Activated T-cell treated with anti-CD3 and anti-CD28 coated beads, Interleukin-2, amount 50 U/mL, for 4 hours (primary cell): Measurements from ENCODE around the gene TMEM212. TPM values are rescaled to one million over a fixed set of nuclear protein-coding genes. Genes with fewer than 3 reads are reported as not detected.

ENCODE experiments used
- ATAC-seq, 2 donors: fragments of 200-7000 bp; cut with Tn5 transposase; one replicate each; pipeline ENCODE4 v1.10.0; 2021
- DNase-seq: peaks from one replicate; pipeline ENCODE4 v3.0.0-alpha.2; 2020
- H3K27me3 Mint-ChIP-seq: one replicate; pipeline ENCODE4 v1.8.0; 2021; ENCODE audit warnings: low read depth, mixed read lengths
- H3K36me3 Mint-ChIP-seq: one replicate; pipeline ENCODE4 v1.8.0; 2022; ENCODE audit warnings: mixed read lengths; ENCODE audit not compliant: insufficient read depth
- H3K4me1 Mint-ChIP-seq: one replicate; pipeline ENCODE4 v1.8.0; 2021; ENCODE audit warnings: low read depth, mixed read lengths
- H3K4me3 Mint-ChIP-seq: one replicate; pipeline ENCODE4 v1.8.0; 2021; ENCODE audit warnings: mild to moderate bottlenecking, moderate library complexity, mixed read lengths
- H3K9me3 Mint-ChIP-seq: one replicate; pipeline ENCODE4 v1.8.0; 2021; ENCODE audit warnings: mixed read lengths
- total RNA-seq, 3 donors: library from RNA; stranded (reverse); gene quantifications; one replicate each; pipeline ENCODE4 v1.2.1, GENCODE V29; 2021

Gene TMEM212
- total RNA-seq, 3 donors from 2014 or later = not detected

- no peak for DNase-seq
- Mint-ChIP-seq H3K36me3 (no peaks in the 10 kb centered on the region), H3K9me3 (no peaks in the 10 kb centered on the region), H3K27me3 (peaks cover 9% of the 10 kb centered on the region), H3K4me3 (no peak overlapping the region), H3K4me1 (peaks cover 11% of the 10 kb centered on the region)
- no peak for ATAC-seq
Measured at GRCh38 chr3:171822431-171823106, 20.6 kb upstream of the TMEM212 start.

- DNase-seq = no peak
- no peak for ATAC-seq
- no peaks in the 10 kb centered on the region for H3K9me3 Mint-ChIP-seq
- no peak overlapping the region for H3K4me3 Mint-ChIP-seq
- H3K27me3 Mint-ChIP-seq = peaks cover 11% of the 10 kb centered on the region
- H3K4me1 Mint-ChIP-seq = peaks cover 17% of the 10 kb centered on the region
- H3K36me3 Mint-ChIP-seq = no peaks in the 10 kb centered on the region
Measured at GRCh38 chr3:171824116-171824515, 19.0 kb upstream of the TMEM212 start.

- Mint-ChIP-seq H3K9me3 (no peaks in the 10 kb centered on the region), H3K4me1 (peaks cover 17% of the 10 kb centered on the region), H3K4me3 (no peak overlapping the region), H3K36me3 (no peaks in the 10 kb centered on the region), H3K27me3 (peaks cover 11% of the 10 kb centered on the region)
- DNase-seq = no peak
- no peak for ATAC-seq
Measured at GRCh38 chr3:171824824-171825221, 18.3 kb upstream of the TMEM212 start.

GRCh38 chr3:171825222-171825828 is 17.8 kb upstream of the TMEM212 start:
- H3K9me3 Mint-ChIP-seq = no peaks in the 10 kb centered on the region
- peaks cover 17% of the 10 kb centered on the region for H3K4me1 Mint-ChIP-seq
- no peak for DNase-seq
- H3K27me3 Mint-ChIP-seq = peaks cover 11% of the 10 kb centered on the region
- no peak for ATAC-seq
- no peaks in the 10 kb centered on the region for H3K36me3 Mint-ChIP-seq
- H3K4me3 Mint-ChIP-seq = no peak overlapping the region

GRCh38 chr3:171827385-171827784 is 15.8 kb upstream of the TMEM212 start:
- DNase-seq = no peak
- no peaks in the 10 kb centered on the region for H3K9me3 Mint-ChIP-seq
- H3K4me3 Mint-ChIP-seq = no peak overlapping the region
- peaks cover 12% of the 10 kb centered on the region for H3K4me1 Mint-ChIP-seq
- H3K36me3 Mint-ChIP-seq = no peaks in the 10 kb centered on the region
- H3K27me3 Mint-ChIP-seq = peaks cover 9% of the 10 kb centered on the region
- ATAC-seq = peak in 1 of 2 donors; percentile 14

- ATAC-seq (peak in 1 of 2 donors; percentile 62), DNase-seq (no peak)
- H3K9me3 Mint-ChIP-seq = no peaks in the 10 kb centered on the region
- H3K36me3 Mint-ChIP-seq = no peaks in the 10 kb centered on the region
- peak overlapping the region; percentile 51 for H3K4me3 Mint-ChIP-seq
- H3K4me1 Mint-ChIP-seq = peaks cover 12% of the 10 kb centered on the region
- peaks cover 9% of the 10 kb centered on the region for H3K27me3 Mint-ChIP-seq
Measured at GRCh38 chr3:171827836-171828458, 15.2 kb upstream of the TMEM212 start.

- Mint-ChIP-seq H3K36me3 (no peaks in the 10 kb centered on the region), H3K4me3 (no peak overlapping the region), H3K9me3 (no peaks in the 10 kb centered on the region), H3K4me1 (peaks cover 12% of the 10 kb centered on the region), H3K27me3 (peaks cover 9% of the 10 kb centered on the region)
- ATAC-seq (no peak), DNase-seq (no peak)
Measured at GRCh38 chr3:171828902-171829770, 14.0 kb upstream of the TMEM212 start.

- Mint-ChIP-seq H3K9me3 (no peaks in the 10 kb centered on the region), H3K4me3 (no peak overlapping the region), H3K27me3 (peaks cover 9% of the 10 kb centered on the region), H3K36me3 (no peaks in the 10 kb centered on the region), H3K4me1 (peaks cover 12% of the 10 kb centered on the region)
- DNase-seq (no peak), ATAC-seq (no peak)
Measured at GRCh38 chr3:171829841-171830517, 13.2 kb upstream of the TMEM212 start.

- Mint-ChIP-seq H3K4me3 (no peak overlapping the region), H3K9me3 (no peaks in the 10 kb centered on the region), H3K27me3 (peaks cover 7% of the 10 kb centered on the region)
Measured at GRCh38 chr3:171830518-171830875, 12.7 kb upstream of the TMEM212 start.

GRCh38 chr3:171831936-171832335 is 11.2 kb upstream of the TMEM212 start:
- no peak for DNase-seq
- Mint-ChIP-seq H3K27me3 (peaks cover 7% of the 10 kb centered on the region), H3K36me3 (no peaks in the 10 kb centered on the region), H3K9me3 (no peaks in the 10 kb centered on the region), H3K4me3 (no peak overlapping the region), H3K4me1 (peaks cover 11% of the 10 kb centered on the region)
- no peak for ATAC-seq

More at GRCh38 chr3:171830518-171830875, 12.7 kb upstream of the TMEM212 start:
- ATAC-seq (no peak), DNase-seq (no peak)
- Mint-ChIP-seq H3K4me1 (peaks cover 12% of the 10 kb centered on the region), H3K36me3 (no peaks in the 10 kb centered on the region)

GRCh38 chr3:171832989-171833388 is 10.2 kb upstream of the TMEM212 start:
- no peak for DNase-seq
- H3K4me1 Mint-ChIP-seq = peaks cover 2% of the 10 kb centered on the region
- no peak for ATAC-seq
- H3K36me3 Mint-ChIP-seq = no peaks in the 10 kb centered on the region
- H3K9me3 Mint-ChIP-seq = no peaks in the 10 kb centered on the region
- no peak overlapping the region for H3K4me3 Mint-ChIP-seq
- H3K27me3 Mint-ChIP-seq = peaks cover 5% of the 10 kb centered on the region

- H3K4me3 Mint-ChIP-seq = no peak overlapping the region
- no peaks in the 10 kb centered on the region for H3K4me1 Mint-ChIP-seq
- H3K9me3 Mint-ChIP-seq = no peaks in the 10 kb centered on the region
- no peaks in the 10 kb centered on the region for H3K36me3 Mint-ChIP-seq
- H3K27me3 Mint-ChIP-seq = peaks cover 3% of the 10 kb centered on the region
- no peak for DNase-seq
- ATAC-seq = no peak
Measured at GRCh38 chr3:171833789-171834460, 9.2 kb upstream of the TMEM212 start.

GRCh38 chr3:171834461-171834801 is 8.7 kb upstream of the TMEM212 start:
- peaks cover 3% of the 10 kb centered on the region for H3K27me3 Mint-ChIP-seq
- no peaks in the 10 kb centered on the region for H3K4me1 Mint-ChIP-seq
- no peaks in the 10 kb centered on the region for H3K36me3 Mint-ChIP-seq
- no peaks in the 10 kb centered on the region for H3K9me3 Mint-ChIP-seq
- no peak for DNase-seq
- H3K4me3 Mint-ChIP-seq = no peak overlapping the region
- ATAC-seq = no peak
